Body of pancreas (tissue), 4 donors: ENCODE data around the gene RTN4IP1. TPM values are rescaled to one million over a fixed set of nuclear protein-coding genes. Genes with fewer than 3 reads are reported as not detected.

Experiments
- ATAC-seq: fragments of 150-250 bp; one replicate; pipeline ENCODE4 v1.9.1; 2016
- DNase-seq, 4 donors: peaks; one replicate each; pipeline ENCODE4 v3.0.0-alpha.2; 2019
- H3K27ac ChIP-seq, 4 donors: fragments of 200-600 bp; sonication (generic); 1 replicate in 3 of 4; 2 replicates in 1 of 4; pipeline versions ENCODE4 v1.5.1 to v1.6.1; 2016 to 2019; ENCODE audit warnings: mild to moderate bottlenecking in 1 of 4, mixed read lengths in 1 of 4, moderate library complexity in 1 of 4
- H3K27me3 ChIP-seq, 2 donors: fragments of 200-600 bp; sonication (generic); one replicate each; pipeline ENCODE4 v1.6.0; 2016; ENCODE audit warnings: mild to moderate bottlenecking in 1 of 2
- H3K36me3 ChIP-seq, 2 donors: fragments of 200-600 bp; sonication (generic); replicated peaks in 1 of 2; 2 replicates each; pipeline ENCODE4 v1.5.1; 2016; ENCODE audit warnings: low read depth in 2 of 2; ENCODE audit not compliant: insufficient read depth in 1 of 2
- H3K4me1 ChIP-seq: fragments of 200-600 bp; sonication (generic); one replicate; pipeline ENCODE4 v1.6.0; 2016
- H3K4me3 ChIP-seq, 2 donors: fragments of 200-600 bp; sonication (generic); 1 replicate in 1 of 2; 2 replicates in 1 of 2; pipeline ENCODE4 v1.5.1; 2016 to 2019
- H3K9me3 ChIP-seq, 3 donors: fragments of 200-600 bp; sonication (generic); 1 replicate in 2 of 3; 2 replicates in 1 of 3; pipeline ENCODE4 v1.5.1; 2016
- CTCF ChIP-seq, 7 experiments: fragments of 450-650 bp in 4 of 7; fragments of 200-600 bp in 3 of 7; sonication (generic) in 3 of 7; IDR thresholded peaks; one replicate each; pipeline ENCODE4 v1.5.1; 2016 to 2019; ENCODE audit warnings: antibody characterized with exemption in 7 of 7
- POLR2A ChIP-seq, 3 donors: fragments of 450-650 bp; IDR thresholded peaks; one replicate each; pipeline ENCODE4 v1.6.1; 2016; ENCODE audit warnings: antibody characterized with exemption in 3 of 3, mild to moderate bottlenecking in 2 of 3
- WGBS, 2 donors: methylation state at CpG; one replicate each; pipeline ENCODE4 v1.1.5; 2017; 5-methylcytosine and 5-hydroxymethylcytosine counted together
- intact Hi-C: fragments of 100-400 bp; cut with DNase I; formaldehyde crosslinking; loops from one replicate; pipeline ENCODE4 v1.15.1; 2023
- total RNA-seq, 2 donors: library from RNA; depleted of rRNA; stranded (reverse); fragments of >200 nt; gene quantifications; one replicate each; pipeline ENCODE4 v1.1.0, GENCODE V29; 2016

The RTN4IP1 gene
- total RNA-seq, 2 donors from 2014 or later = 3.6 to 4.0 TPM

GRCh38 chr6:106637717-106638341, 8.5 kb upstream of the RTN4IP1 start:
- TF ChIP-seq POLR2A (IDR thresholded peaks at IDR 0.05) (no peak), CTCF (IDR thresholded peaks at IDR 0.05) (no peak)
- ATAC-seq = no peak
- intact Hi-C loops = no loop called here

GRCh38 chr6:106637051-106637716, 7.9 kb upstream of the RTN4IP1 start:
- H3K36me3 ChIP-seq = no peaks in the 10 kb centered on the region
- H3K27ac ChIP-seq = no peak overlapping the region
- H3K4me1 ChIP-seq = peaks cover 7% of the 10 kb centered on the region
- H3K4me3 ChIP-seq = no peak overlapping the region
- TF ChIP-seq CTCF (IDR thresholded peaks at IDR 0.05) (no peak), POLR2A (IDR thresholded peaks at IDR 0.05) (no peak)
- 61 to 80% methylated on average over 7 of the region's 7 CpGs for WGBS, 2 donors
- no peak for DNase-seq
- intact Hi-C loops = no loop called here
- ATAC-seq = no peak
- H3K27me3 ChIP-seq = no peaks in the 10 kb centered on the region
- H3K9me3 ChIP-seq = no peaks in the 10 kb centered on the region

More at GRCh38 chr6:106637717-106638341, 8.5 kb upstream of the RTN4IP1 start:
- H3K4me3 ChIP-seq = no peak overlapping the region
- no peaks in the 10 kb centered on the region for H3K9me3 ChIP-seq
- H3K27me3 ChIP-seq = no peaks in the 10 kb centered on the region
- WGBS, 2 donors = 67 to 74% methylated on average over 6 of the region's 6 CpGs
- peaks cover 0 to 2% of the 10 kb centered on the region in 2 donors for H3K36me3 ChIP-seq
- no peak overlapping the region for H3K27ac ChIP-seq
- H3K4me1 ChIP-seq = peaks cover 2% of the 10 kb centered on the region
- DNase-seq = no peak

GRCh38 chr6:106634565-106634964, 5.3 kb upstream of the RTN4IP1 start:
- H3K4me1 ChIP-seq = peaks cover 18% of the 10 kb centered on the region
- DNase-seq = no peak
- WGBS, 2 donors = 89 to 94% methylated on average over 5 of the region's 5 CpGs
- TF ChIP-seq CTCF (IDR thresholded peaks at IDR 0.05) (no peak), POLR2A (IDR thresholded peaks at IDR 0.05) (no peak)
- H3K9me3 ChIP-seq = no peaks in the 10 kb centered on the region
- no peak for ATAC-seq
- no peaks in the 10 kb centered on the region for H3K27me3 ChIP-seq
- H3K27ac ChIP-seq = no peak overlapping the region
- no peak overlapping the region for H3K4me3 ChIP-seq
- intact Hi-C loops = no loop called here
- H3K36me3 ChIP-seq = no peaks in the 10 kb centered on the region

GRCh38 chr6:106631346-106631745, 2.0 kb upstream of the RTN4IP1 start:
- Histone ChIP-seq H3K4me3 (no peak overlapping the region), H3K4me1 (peaks cover 29% of the 10 kb centered on the region), H3K36me3 (no peaks in the 10 kb centered on the region), H3K27ac (no peak overlapping the region), H3K27me3 (no peaks in the 10 kb centered on the region), H3K9me3 (no peaks in the 10 kb centered on the region)
- intact Hi-C loops = no loop called here
- no peak for TF ChIP-seq POLR2A (IDR thresholded peaks at IDR 0.05)
- TF ChIP-seq CTCF (IDR thresholded peaks at IDR 0.05) = no peak
- peak in 2 of 4 donors; percentile 7 to 14 for DNase-seq
- ATAC-seq = no peak
- 34 to 56% methylated on average over 1 of the region's 1 CpG for WGBS, 2 donors
